Stimulated activated CD8-positive, alpha-beta memory T cell treated with anti-CD3 and anti-CD28 coated beads, Interleukin-4, amount 100 ng/mL, for 4 hours (primary cell): Measurements from ENCODE around the gene POLR2L.

Experiments
- DNase-seq, 2 donors: peaks; one replicate each; pipeline ENCODE4 v3.0.0-alpha.2; 2020; ENCODE audit warnings: low read depth in 2 of 2, low spot score in 1 of 2

The POLR2L gene

DNA sequence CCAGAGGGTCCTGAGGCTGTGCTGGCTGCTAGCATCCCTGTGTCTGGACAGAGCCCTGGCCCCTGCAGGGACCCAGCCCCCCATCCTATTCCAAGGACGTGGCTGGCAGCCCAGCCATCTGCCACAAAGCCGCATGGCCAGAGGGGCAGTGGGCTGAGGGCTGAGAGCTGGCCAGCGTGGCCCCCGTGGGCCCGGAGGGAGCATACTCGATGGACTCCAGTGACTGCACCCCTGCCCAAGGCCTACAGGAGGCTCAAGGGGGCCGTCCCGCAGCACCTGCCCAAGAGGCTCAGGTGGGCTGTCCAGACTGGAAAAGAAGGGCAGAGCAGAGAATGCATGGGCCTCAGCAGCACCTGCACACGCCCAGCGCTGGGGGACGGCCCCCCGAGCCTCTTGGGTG is 13.5 kb upstream of the POLR2L start:
- DNase-seq = no peak

DNA sequence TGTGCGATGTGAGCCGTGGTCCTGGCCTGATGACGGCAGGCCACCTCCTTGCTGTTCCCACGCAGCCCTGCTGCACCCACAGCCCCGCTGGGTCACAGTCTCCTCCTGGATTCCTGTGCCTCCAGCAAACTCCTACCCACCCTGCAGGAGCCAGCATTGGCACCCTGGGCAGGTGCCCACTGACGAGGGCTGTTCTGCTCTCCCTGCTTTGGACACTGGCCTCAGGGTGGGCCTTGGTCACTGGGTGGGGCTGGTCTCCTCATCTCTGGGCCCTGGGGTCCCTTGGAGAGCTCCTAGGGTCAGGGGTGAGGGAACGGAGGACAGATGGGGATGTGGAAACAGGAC is 13.0 kb upstream of the POLR2L start:
- no peak for DNase-seq

DNA sequence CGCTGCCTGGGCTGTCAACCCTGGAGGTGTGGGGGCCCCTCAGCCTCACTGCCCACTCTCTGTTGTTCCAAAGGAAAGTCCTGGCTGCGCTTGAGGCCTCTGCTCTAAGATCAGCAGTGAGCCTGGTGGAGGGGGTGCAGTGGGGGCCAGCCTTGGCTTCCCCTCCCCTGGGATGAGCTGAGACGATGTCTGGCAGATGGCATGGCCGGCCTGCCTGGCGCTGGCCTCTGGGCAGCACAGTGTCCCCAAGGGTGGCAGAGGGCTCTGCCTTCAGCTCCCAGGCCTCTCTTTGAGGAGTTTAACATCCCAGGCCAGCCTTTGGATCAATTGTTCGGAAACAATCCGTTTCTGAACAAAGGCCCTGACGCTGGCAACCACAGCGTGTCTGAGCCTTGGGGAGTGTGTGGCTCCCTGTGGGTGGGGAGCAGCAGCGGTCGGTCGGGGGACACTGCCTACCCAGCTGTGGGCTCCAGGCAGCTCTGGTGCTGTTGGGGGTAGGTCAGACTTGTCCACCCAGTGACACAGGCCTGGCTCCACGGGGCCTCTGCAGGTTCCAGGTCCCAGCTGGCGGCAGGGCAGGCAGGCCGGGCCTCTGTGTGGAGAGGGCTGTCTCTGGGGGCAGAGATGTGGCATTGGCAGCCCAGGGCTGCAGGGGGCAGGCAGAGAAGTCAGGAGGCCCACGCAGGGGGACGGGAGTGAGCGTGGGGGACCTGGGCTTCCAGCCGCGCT is 12.4 kb upstream of the POLR2L start:
- no peak for DNase-seq

DNA sequence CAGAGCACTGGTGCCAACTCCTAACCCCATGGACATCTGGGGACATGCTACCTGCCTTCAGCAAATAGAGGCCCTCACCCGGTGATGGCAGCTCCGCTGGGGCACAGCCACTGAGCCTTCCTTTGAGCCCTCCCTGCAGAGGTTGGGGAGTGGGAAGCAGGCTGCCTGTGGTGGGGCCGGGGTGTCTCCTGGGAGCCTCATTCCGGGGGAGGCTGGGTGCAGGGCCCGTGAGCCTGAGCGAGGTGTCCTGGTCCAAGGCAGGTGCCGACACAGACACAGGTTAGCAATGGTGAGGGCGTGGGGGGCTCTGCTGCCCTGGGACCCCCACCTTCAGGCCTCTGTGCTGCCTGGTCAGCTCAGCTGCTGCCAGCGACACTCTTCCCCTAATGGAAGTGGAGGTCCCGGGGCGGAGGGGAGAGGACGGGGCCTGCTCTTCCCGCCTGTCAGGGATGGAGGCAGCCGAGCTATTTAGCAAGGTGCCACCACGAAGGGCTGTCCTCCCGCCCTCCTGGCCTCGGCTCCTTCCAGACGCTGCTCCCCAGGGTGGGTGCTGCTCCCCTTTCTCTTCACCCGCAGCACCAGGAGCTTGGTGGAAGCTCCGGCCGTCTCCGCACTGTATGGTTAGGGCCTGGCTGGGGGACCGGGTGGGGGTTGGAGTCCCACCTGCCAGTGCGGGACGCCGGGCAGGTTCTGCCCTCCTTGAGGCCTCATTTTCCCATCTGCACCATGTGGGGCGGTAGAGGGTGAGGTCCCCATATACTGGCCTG is 11.5 kb upstream of the POLR2L start:
- DNase-seq = no peak

DNA sequence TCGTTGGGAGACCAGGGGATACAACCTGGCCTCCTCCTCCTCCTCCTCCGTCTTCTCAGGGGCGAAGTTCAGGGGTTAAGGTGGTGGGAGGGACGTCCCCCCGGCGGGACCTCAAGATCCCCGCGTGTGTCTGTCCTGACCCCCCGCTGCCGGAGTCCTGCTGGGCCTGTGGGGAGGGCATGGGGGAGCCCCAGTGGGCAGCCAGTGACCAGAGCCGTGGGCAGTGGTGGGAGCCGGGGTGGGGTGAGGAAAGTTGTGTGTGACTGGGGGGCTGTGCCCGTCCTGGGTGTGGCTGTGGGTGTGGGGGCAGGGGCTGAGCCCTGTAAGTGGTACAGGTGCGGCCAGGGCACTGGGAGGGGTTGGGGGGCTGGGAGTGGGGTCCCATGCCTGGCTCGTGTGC is 10.4 kb upstream of the POLR2L start:
- no peak for DNase-seq

DNA sequence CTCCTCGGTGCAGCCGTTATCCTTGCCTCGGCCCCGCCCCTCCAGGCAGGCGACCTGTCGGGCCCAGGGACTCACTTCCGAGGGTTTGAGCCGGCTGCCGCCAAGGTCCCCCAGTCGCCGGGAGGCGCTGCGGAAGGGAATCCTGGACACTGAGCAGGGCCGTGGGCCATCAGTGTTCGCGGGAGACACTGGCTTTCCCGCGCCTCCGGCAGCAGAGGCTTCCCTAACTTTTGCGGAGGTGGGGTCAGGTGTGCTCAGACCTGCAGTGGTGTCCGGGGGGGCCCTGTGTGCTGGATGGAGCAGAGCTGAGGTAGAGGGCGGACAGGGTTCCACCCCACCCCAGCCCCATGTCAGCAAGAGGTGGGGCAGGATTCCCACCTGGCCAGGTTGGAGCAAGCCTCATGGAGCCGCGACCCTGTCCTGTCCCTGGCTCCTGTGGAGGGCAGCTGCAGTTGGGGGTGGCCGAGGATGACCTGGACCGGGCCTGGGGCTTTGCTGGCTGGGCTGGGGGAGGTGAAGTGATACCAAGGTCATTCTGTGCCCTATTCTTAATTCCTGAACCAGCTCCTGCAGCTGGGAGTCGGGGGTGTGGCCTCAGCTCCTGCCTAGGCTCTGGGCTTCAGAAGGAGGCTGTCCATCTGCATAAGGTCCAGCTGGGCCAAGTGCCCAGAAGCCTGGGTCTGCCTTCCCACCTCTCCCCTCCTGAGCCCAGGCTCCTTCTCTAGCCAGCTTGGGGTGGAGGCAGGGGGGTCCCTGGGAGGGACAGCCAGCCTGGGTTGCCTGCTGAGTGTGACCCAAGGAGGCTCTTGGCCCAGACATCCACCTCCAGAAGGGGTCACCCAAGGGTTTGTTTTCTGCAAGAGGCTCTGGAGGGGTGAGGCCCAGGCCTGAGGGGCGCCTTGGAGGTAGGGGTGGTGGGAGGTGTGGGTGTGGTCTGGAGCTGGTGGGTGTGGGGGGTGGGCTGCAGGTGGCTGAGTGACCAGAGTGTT is 8.7 kb upstream of the POLR2L start:
- no peak for DNase-seq

DNA sequence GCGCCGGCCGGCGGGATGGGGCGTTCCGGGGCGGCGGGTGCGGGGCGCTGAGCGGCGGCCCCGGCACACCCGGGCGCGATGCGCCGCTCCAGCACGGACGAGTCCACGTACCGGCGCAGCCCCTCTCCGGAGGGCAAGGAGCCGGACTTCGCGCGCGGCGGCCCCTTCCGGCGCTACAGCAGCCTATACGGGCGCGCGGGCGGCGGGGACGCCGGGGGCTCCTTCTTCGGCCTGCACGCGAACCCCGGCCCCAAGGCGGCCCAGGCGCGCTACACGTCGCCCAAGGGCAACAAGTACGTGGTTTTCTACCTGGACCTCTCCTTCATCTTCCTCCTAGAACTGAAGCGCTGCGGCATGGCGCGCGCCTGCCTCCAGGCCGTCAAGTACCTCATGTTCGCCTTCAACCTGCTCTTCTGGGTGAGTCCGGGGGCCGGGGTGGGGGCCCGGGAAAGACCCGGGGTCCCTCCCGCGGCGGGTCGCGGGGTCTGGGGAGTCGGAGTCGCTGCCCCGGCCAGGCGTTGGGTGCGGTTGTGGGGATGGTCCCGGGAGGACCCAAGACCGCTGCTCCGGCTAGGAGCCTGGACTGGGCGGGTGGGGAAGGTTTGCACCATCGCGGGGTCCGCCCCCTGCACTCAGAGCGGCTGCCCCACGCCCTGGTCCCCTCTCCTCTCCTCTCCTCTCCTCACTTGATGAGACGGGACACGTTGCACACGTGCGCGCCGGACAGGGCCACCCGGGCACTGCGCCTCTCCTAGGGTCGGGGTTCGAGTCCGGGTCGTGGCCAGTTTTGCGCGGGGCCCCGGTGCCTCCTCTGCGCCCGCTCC is 7.8 kb upstream of the POLR2L start:
- DNase-seq = no peak

DNA sequence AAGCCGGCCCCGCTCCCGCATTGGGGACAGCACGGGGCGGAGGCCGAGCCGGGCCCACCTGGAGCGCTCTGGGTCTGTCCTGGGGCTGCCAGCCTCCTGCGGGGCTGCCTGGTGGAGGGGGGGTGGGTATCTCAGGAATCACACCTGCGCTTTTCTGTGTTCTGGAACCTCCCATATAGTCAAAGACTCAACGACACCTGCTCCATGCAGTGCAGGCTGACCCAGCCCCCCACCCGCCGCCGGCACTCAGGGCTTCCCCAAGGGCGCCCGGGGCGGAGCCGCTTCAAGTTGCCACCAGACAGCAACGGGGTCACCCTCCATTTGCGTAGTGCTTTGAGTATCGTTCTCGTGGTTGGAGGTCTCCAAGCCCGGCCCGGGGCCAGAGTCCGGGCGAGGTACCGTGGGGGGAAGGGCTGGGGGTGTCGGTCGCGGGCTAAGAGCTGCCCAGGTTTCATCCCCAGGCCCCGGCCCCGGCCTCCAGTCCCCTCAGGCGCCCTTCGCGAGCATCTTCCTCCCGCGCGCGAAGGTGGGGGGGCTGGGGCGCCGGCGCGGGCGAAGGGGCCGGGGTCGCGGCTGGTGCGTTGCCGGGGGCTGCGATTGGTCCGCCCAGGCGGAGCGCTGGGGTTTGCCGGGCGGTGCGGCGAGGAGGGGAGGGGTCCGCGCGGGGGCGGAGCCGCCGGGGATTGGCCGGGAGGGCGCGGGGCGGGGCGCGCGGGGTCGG is 6.9 kb upstream of the POLR2L start:
- DNase-seq = no peak

DNA sequence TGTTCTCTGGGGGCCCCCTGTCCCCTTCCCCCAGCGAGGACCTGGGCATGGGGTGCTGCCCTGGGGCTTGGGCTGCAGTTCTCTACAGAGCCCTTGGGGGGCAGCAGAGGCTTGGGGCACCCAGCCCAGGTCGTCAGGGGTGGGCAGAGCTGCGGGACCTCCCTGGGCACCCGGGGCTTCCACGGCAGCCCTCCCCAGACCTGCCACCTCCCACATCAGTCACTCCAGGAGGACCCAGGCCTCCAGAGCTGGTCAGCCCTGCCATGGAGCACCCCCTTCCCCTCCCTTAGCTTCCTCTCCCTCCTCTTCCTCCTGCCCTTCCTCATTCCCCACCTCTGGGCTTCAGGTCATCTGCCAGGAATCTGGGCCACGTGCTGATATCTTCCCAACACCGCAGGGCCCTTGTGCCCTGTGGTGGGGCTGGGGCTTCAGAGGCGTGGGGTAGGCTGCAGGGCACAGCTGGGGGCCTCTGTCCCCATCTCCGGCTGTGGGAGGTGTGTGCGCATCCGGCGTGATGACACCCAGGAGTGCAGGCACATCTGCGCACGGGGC is 6.1 kb upstream of the POLR2L start:
- DNase-seq = peak; percentile 32 to 33

DNA sequence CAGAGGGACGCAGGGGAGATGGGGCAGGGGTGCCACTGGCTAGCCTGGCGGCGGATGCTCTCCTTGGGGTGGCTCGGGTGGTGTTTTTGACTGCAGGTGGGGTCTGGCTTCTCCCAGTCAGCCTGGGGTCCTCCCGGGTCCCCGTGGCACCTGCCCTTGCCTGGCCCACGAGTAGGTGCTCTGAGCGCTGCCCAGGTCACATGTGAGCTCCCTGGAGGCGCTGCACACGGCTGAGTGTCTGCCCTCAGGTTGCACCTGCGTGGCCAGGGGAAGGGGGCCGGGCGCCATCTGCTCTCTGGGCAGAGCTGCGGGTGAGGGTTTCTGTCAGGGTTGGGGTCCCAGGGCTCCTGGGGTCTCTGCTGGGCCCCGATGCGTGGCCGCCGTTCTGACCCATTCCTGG is 5.5 kb upstream of the POLR2L start:
- no peak for DNase-seq

DNA sequence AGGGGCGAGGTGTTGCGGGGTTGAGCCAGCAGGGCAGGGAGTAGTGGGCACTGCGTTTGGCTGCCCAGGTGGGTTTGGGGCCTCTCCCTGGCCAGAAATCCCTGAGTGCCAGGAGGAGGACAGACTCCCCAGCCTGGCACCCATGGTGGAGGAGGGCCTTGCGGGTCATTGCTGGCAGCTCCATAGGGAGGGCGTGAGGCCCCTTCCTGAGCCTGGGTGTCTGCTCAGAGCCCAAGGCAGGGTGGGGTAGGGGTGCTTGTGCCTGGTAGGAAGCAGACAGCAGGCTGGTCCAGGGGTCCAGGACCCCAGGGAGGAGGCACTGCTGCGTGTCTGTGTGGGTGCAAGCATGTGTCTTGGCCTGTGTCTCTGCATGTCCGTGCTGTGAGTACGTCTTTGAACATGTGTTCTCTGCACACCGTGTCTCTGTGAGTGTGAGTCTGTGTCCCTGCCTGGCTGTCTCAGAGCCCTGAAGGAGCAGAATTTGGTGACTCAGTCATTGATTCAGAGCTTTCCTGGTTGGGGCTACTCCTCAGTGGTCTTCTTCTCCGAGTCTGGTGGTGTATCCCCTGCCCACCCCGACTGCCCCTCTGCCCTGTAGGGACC is 4.3 kb upstream of the POLR2L start:
- no peak for DNase-seq

DNA sequence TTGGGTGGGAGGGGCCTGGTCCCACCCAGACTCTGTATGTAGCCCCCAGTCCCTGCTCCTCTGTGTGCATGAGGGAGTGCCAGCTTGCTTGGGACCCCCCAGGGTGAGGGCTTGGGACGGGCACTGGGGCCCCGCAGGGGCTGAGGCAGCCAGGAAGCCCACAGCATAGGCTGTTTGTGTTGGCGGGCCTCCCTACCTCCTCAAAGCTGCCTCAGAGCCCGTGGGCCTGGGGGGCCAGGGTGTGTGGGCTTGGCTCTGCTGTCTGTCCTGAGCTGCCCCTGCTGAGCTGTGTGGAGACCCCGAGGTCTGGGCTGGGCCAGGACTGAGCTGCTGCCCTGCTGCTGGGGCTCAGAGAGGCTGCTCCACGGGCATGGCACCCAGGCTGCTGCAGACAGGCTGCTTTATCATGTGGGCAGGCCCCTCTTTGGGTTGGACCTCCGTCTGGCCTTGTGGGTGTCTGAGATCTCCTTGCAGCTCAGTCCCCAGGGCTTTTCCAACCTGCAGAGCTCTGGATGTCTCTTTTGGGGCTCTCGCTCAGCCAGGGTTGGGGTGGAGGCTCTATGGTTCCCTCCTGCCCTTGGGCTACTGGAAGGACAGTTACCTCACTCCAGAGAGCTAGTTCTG is 3.7 kb upstream of the POLR2L start:
- no peak for DNase-seq

DNA sequence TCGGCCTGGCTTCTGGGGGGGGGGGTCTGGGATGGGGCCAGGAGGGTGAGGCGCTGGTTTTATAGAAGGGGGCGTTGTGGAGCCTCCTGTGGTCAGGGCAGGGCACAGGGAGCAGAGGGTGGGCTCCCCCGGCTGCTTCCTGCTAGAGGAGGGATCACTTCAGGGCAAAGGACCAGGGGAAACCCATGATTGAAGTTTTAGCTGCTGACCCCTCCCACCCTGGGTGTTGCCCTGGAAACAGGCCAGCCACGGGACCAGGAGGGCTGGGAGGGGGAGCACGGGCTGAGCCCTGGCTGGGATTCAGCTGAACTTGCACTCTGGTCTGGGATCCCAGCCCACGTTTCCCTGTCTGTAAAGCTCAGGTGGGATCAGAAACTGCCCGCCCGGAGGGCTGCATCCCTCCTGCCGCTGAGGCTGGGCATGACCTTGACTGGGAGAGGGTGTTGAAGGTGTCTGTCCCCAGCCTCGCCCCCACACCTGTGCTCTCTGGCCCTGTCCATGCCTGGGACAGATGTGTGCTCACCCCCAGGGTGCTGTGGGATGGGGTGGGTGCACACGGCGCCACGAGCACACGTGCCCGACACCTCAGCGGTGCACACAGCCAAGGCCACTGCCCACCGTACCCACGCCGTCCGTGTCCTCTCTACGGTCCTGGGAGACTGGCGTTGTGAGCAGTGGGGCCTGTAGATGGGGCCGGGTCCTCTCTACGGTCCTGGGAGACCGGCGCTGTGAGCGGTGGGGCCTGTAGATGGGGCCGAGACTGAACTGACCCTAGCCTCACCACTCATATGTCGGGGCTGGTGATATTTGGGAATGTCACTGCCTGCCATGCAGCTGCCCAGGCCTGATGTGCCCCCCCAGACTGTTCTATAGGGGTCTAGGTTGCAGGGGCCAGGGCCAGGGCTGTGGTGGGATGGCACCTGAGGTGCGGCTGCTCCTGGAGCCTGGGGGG is 2.6 kb upstream of the POLR2L start:
- no peak for DNase-seq

DNA sequence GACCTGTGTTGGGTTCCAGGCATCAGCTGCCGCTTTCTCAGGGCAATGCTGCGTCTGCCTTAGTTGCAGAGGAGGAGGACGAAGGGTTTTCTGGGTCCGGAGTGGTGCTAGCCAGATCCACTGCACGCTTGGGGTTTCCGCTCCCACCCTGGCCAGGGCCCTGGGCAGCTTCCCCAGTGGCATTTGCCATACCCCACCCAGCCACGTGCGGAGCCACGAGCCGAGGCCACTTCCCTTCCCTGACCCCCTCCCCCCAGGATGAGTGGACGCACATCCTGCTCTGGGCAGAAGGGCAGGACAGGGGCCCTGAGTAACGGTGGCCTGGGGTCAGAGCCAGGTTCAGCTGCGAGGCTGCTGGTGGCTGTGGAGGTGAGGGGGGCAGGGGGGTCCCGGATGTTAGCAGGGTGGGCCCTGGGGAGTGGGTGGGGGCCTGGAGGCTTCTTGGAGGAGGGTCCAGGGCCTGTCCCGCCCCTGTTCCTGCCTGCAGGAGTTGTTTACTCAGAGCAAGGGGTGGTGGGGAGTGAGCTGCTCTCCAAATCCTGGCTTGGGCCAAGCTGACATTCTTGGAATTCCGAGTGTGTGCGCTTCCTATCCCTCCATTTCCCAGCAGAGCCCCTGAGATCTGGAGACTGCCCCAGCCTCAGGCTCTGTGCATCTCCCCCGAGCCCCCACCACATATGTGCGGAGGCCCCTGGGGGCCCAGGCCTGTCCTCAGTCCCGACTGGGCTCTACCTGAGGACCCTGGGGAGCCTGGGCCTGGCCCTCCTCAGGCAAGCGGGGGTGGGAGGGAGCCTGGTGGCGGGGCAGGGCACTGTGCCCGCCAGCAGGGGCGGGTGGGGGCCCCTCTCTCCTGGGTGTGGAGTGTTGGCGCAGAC is 1.7 kb upstream of the POLR2L start:
- DNase-seq = no peak

DNA sequence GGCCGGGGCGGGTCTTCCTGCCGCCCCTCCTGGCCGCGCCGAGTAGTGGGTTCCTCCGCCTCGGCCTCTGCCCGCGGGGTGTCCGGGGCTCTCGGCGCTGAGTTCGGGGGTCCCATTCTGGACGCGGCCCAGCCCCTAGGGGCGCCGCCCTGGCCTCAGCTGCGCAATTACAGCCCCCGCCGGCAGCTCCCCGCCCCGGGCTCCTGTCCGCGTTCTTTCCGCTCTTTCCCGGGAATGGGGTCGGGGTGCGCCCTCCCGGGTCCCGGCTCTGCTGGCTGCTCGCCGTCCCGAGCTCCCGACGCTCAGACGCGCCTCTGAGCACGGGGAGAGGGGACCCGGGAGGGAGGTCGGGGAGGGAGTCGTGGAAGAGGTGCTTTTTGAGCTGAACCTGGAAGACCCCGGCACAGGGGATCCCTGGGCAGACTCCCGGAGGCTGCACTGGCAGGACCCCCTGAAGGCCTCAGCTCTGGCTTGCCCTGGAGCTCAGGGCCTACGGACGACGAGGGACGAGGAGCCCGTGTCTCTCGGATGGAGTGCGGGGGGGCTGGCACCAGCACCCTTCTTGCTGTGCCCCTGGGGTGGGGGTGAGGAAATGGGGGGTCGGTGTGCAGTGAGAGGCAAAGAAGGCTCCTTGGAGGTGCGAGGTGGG is 881 bp upstream of the POLR2L start:
- no peak for DNase-seq

DNA sequence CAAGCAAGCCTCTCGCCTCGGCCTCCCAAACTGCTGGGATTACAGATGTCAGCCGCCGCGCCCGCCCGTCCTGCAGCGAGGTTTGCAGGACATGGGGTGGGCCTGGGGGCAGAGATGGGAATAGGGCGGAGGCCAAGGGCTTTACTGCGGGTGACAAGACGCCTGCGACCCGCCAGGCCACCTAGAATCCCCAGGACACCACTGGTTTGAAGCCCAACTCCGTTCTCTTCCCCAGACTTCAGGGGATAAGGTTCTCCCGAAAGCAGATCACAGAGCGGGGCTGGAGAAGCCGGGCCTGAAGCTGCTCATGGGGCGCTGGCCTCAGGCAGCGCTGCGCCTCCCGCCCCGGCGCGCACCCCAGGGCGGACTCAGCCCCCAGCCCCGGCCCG is 354 bp downstream of the POLR2L start:
- no peak for DNase-seq
